OCI-LY7 (cell line): ENCODE measurements around the gene ARMC5.
A peak's percentile ranks its signal among the peaks of the same experiment; 100 is the strongest.

Source experiments
- CTCF ChIP-seq: fragments of 200-600 bp; sonication (generic); conservative IDR thresholded peaks from 2 replicates; pipeline ENCODE4 v1.5.1; 2014; ENCODE audit warnings: mild to moderate bottlenecking, antibody characterized with exemption, low read length, moderate library complexity, mixed read lengths
- EZH2phosphoT487 ChIP-seq: fragments of 200-600 bp; sonication (generic); IDR thresholded peaks from 2 replicates; pipeline ENCODE4 v1.6.1; 2018; ENCODE audit warnings: low read depth, borderline replicate concordance, mild to moderate bottlenecking, mixed run types, antibody characterized with exemption, low read length, moderate library complexity, mixed read lengths

- peak; percentile 83 for TF ChIP-seq CTCF
- no peak for TF ChIP-seq EZH2phosphoT487
Measured at GRCh38 chr16:31455601-31456314, 3.5 kb upstream of the ARMC5 start.
